ENCODE data around the gene CHIT1.

The CHIT1 gene

GRCh38 chr1:203214871-203215270 lies 14.6 kb downstream of the CHIT1 start:
- no peak for DNase-seq

- DNase-seq, result no peak
Measured at GRCh38 chr1:203213126-203213525, 16.3 kb downstream of the CHIT1 start.

DNA sequence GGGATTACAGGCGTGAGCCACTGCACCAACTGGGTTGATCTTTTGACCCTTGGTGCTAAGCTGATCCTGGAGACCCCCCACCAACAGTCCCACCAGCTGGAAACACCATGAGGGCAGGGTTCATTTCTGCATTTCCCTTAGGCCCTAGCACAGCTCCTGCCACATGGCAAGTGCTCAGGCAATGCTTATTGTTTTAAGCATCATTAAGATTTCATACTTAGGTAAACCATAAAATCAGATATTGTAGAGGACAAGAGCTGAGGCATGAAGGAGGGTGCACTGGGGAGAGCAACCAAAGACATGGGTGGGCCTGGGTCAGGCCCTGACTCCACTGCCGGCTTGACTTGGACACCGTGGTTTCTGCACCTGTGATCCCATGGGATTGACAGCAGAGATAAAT lies 17.7 kb downstream of the CHIT1 start:
- DNase-seq, result no peak

- no peak for DNase-seq
Measured at GRCh38 chr1:203210988-203211387, 18.5 kb downstream of the CHIT1 start.

DNA sequence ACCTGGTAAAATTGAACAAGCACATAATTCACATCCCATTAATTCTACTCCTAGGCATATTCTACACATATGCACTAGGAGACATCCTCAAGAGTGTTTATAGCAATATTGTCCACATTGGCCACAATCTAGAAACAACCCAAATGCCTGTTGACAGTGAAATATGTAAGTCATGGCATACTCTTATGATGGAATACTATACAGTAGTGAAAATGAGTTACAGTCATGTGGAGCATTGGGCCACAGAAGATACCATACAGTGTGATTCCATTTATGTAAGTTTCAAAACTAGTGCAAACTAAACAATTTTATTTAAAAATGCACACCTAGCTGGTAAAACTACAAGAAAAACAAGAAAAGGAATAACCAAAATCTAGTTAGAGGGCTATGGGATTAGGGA lies 19.1 kb downstream of the CHIT1 start:
- DNase-seq, result no peak

- DNase-seq, result no peak
Measured at GRCh38 chr1:203208181-203208580, 21.3 kb downstream of the CHIT1 start.

DNA sequence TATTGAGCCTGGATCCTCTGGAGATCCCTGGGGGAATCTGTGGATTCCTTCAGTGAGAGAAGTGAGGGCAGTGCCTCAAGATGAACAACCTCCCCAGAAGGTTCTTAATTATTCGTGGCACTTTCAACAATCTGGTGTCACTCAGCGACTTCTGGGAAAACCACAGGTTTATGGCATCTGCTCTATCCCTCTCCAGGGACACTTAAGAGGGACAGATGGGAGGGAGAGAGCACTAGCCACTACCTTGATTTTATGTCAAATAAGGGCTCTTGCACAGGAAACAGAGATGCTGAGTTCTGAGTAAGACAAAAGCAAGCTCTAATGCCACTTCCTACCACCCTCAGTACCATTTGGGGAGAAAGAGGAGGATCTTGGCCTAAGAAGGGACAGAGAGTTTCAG lies 21.7 kb downstream of the CHIT1 start:
- no peak for DNase-seq

DNA sequence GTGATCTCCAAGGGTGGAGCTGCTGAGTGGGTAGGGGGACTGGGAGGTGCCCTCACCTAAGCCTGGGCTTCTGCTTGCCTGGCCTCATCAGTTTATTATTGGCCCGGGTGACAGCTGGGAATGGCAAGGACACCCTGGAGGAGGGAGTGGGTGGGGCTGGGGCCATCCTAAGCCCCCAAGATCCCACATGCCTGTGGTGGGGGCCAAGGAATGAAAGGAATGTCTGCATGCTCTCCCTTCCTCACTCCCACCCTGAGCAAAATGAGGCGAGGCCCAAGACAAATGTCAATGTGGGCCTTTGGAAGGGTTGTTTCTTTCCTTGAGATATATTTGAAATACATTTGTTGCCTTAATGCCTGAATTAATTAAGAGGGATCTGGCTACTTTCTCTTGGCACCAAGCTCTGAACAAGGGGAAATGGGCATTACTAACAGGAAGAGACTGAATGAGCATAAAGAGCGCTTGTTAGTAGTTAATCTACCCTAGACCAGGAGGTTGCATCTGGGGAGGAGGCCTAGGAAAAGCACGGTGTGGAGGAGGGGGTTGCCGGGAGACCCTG lies 23.3 kb downstream of the CHIT1 start:
- no peak for DNase-seq

DNA sequence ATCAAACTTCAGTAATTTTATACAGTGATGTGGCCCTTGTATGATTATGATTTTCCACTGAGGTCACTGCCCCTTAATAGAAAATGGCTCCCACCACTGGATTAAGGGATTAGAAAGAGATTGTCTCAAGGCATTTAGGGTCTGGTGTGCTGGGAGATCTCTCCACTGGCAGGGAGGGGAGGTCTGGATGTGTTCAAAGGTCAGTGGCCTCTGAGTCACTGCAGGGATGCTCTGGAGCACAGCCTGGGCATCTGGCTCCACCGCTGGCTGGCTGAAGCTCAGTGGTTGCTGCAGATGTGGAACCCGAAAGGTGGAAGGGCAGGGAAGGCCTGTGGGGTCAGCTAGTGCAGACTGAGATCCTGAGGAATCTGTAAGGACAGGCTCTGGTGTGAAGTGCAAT lies 24.7 kb downstream of the CHIT1 start:
- DNase-seq, result no peak

GRCh38 chr1:203202431-203203245 lies 26.8 kb downstream of the CHIT1 start:
- no peak for DNase-seq

GRCh38 chr1:203201516-203202205 lies 27.8 kb downstream of the CHIT1 start:
- no peak for DNase-seq

GRCh38 chr1:203200916-203201315 lies 28.6 kb downstream of the CHIT1 start:
- DNase-seq, result no peak

DNA sequence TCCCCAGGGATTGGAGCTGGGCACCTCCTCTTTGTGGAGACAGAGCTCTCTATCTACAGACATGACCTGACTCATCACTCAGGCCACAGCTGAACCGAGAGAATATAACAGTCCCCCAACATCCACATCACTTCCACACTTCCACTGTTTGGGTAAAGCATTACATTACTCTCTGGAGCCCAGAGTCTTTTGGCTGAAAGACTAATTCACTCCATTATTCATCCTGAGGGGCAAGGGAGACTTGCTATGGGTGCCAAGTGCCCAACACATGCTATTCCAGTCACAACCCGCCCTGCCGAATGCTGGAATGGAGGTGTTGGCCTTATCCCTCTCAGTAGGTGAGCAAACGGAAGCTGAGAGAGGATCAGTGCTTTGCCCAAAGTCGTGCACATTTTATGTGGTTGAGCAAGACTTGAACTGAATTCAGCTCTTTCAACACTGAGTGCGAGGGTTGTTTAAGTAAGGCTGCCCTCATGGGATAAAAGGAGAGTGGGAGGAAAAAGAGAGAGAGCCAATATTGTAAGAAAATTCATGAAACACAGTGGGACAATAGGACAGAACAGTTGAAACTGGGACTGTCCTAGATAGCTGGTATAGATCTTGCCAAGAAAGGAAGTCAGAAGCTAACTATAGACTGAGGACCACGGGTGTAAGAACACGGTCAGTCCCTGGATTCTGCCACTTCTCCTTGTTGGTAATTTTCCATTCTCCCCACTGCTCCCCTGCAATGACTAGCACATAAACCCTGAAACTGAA lies 29.5 kb downstream of the CHIT1 start:
- no peak for DNase-seq

GRCh38 chr1:203199481-203199815 lies 30.0 kb downstream of the CHIT1 start:
- DNase-seq, result no peak

DNA sequence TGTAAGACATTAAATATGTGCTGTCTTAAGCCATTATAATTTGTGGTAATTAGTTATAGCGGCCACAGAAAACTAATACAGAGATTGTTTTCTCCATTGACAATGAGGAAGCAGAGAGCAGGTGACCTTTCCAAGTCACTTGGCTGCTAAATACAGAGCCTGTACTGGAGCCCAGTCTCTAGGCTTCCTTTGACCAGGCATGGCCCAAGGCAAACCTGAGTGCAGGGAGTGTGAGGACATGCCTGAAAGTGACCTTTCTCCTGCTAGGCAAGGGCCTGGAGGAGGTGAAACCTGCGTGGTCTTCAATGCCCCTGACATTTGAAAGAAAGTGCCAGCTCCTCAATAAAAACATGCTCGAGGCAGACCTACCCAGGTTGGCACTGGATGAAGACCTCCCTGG lies 30.5 kb downstream of the CHIT1 start:
- DNase-seq, result no peak

DNA sequence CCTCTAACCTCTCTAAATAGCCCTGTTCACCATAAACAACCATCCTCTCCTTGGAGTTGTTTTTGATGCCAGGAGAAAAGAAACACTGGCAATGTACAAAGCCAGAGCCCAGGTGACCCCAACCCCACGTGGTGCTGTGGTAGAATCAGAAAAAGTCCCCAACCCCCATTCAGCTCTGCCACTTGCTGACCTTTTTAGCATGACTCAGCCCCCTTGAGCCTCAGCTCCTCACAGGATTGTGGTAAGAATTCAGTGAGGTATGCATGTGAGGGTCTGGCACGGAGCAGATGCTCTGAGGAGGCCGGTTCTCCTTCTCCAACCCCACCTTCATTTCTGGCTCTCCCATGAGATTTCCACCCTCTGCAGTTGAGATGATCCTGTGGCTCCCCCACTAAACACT lies 31.8 kb downstream of the CHIT1 start:
- no peak for DNase-seq

GRCh38 chr1:203196371-203196770 lies 33.1 kb downstream of the CHIT1 start:
- no peak for DNase-seq

DNA sequence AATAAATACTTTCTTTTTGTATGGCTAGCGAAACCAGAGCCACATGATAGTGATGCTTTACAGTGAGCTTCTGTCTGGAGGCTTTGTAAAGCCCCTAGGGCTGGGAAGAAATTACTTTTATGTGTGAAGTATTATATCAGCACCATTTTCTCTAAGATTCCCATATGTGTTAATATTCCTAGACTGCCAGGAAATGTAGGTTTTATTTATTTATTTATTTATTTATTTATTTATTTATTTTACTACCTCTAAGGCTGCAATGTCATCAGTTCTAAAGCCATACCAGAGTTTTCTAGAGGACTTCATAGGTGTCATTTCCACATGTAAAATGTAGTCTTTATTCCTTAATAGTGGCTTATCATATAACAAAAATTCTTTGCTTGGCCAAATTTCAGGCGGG lies 38.5 kb downstream of the CHIT1 start:
- DNase-seq, result no peak

- no peak for DNase-seq
Measured at GRCh38 chr1:203189951-203190352, 39.5 kb downstream of the CHIT1 start.

- DNase-seq, result no peak
Measured at GRCh38 chr1:203188686-203189232, 40.7 kb downstream of the CHIT1 start.

DNA sequence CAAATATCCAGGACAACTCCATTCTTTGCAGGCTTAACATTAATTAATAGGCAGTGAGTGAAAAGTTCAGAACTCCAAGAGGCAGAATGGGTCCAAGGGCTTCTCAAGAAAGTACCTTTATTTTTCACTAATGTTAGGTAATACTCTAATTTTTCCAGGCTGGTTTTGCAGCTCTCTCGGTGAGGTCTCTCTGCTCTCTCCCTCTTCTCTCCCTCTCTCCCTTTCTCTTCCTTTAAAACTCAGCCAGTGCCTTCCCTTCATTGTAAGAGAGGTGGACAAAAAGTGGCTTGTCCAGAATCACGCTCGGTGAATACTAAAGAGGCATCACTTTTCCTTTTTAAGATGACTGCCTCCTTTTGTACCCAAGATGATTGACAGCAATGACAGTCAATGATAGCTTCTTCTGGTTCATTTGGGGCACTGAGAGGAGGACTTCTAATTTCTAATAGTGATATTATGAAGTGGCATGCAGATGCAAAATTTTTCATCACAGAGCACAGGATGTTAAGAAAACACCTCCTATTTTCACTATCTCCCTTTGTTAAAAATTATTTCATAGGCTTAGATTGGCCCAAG lies 41.7 kb downstream of the CHIT1 start:
- no peak for DNase-seq

- no peak for DNase-seq
Measured at GRCh38 chr1:203187304-203187685, 42.2 kb downstream of the CHIT1 start.

Data from NCI-H1105 (cell line).